Measurements from ENCODE around the gene ARVCF. TPM values are rescaled to one million over a fixed set of nuclear protein-coding genes. Genes with fewer than 3 reads are reported as not detected.
A peak's percentile ranks its signal among the peaks of the same experiment; 100 is the strongest.

Gene ARVCF
- total and polyA plus RNA-seq, 9 of the 15 experiments (the other 6 are each of a cell fraction or from before 2014, with no cell fraction given): 0.03 to 97.4 (median 15.6) TPM

GRCh38 chr22:20025401-20026203, 9.0 kb upstream of the ARVCF start (continued):
- no peak for TF ChIP-seq SAFB (IDR thresholded peaks at IDR 0.05; ENCODE audit: borderline replicate concordance, low read depth, low read length)
- TF ChIP-seq WHSC1 (IDR thresholded peaks at IDR 0.05; ENCODE audit: low read length): no peak
- TF ChIP-seq THRAP3 (IDR thresholded peaks at IDR 0.05; ENCODE audit: borderline replicate concordance): no peak
- TF ChIP-seq EP400 (IDR thresholded peaks at IDR 0.05): no peak
- peak; percentile 98 for TF ChIP-seq ZNF583 (CRISPR knock-in tag; IDR thresholded peaks at IDR 0.05)
- TF ChIP-seq PCBP1 (IDR thresholded peaks at IDR 0.05; ENCODE audit: low read depth, low read length, poor library complexity, severe bottlenecking): no peak
- peak; percentile 57 for TF ChIP-seq ZFP36 (IDR thresholded peaks at IDR 0.05; ENCODE audit: low read depth, low read length, partially characterized antibody)
- TF ChIP-seq NFXL1 (CRISPR knock-in tag; IDR thresholded peaks at IDR 0.05): peak; percentile 75; the same call in 1 of the 2 replicates
- TF ChIP-seq HMBOX1 (IDR thresholded peaks at IDR 0.05): no peak
- peak; percentile 99 for TF ChIP-seq ERF (CRISPR knock-in tag; IDR thresholded peaks at IDR 0.05)
- peak; percentile 91 for TF ChIP-seq ZNF212 (CRISPR knock-in tag; IDR thresholded peaks at IDR 0.05)
- TF ChIP-seq ZBTB17 (CRISPR knock-in tag; IDR thresholded peaks at IDR 0.05): peak; percentile 95
- TF ChIP-seq NFIC (IDR thresholded peaks at IDR 0.05): no peak
- TF ChIP-seq TCF7 (IDR thresholded peaks at IDR 0.05; ENCODE audit: borderline replicate concordance): no peak
- no peak for TF ChIP-seq ZNF395 (CRISPR knock-in tag; IDR thresholded peaks at IDR 0.05)
- TF ChIP-seq ELK3 (CRISPR knock-in tag; IDR thresholded peaks at IDR 0.05): peak; percentile 88; the same call in 1 of the 2 replicates
- TF ChIP-seq, protein P1, sequence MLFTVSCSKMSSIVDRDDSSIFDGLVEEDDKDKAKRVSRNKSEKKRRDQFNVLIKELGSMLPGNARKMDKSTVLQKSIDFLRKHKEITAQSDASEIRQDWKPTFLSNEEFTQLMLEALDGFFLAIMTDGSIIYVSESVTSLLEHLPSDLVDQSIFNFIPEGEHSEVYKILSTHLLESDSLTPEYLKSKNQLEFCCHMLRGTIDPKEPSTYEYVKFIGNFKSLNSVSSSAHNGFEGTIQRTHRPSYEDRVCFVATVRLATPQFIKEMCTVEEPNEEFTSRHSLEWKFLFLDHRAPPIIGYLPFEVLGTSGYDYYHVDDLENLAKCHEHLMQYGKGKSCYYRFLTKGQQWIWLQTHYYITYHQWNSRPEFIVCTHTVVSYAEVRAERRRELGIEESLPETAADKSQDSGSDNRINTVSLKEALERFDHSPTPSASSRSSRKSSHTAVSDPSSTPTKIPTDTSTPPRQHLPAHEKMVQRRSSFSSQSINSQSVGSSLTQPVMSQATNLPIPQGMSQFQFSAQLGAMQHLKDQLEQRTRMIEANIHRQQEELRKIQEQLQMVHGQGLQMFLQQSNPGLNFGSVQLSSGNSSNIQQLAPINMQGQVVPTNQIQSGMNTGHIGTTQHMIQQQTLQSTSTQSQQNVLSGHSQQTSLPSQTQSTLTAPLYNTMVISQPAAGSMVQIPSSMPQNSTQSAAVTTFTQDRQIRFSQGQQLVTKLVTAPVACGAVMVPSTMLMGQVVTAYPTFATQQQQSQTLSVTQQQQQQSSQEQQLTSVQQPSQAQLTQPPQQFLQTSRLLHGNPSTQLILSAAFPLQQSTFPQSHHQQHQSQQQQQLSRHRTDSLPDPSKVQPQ (CRISPR knock-in tag; IDR thresholded peaks at IDR 0.05; ENCODE audit: borderline replicate concordance): peak; percentile 94
- TF ChIP-seq ATF1 (CRISPR knock-in tag; IDR thresholded peaks at IDR 0.05): no peak
- peak; percentile 92 for TF ChIP-seq ATF1 (tag; IDR thresholded peaks at IDR 0.05)
- TF ChIP-seq SNIP1 (IDR thresholded peaks at IDR 0.05; ENCODE audit: low read depth): no peak
- TF ChIP-seq DMBX1 (CRISPR knock-in tag; IDR thresholded peaks at IDR 0.05; ENCODE audit: borderline replicate concordance): peak; percentile 99
- peak; percentile 85 for TF ChIP-seq ZNF134 (CRISPR knock-in tag; conservative IDR thresholded peaks at IDR 0.05)

All from K562 (cell line).